PC-3 (cell line): Measurements from ENCODE around the gene JAML.

ENCODE experiments used
- EZH2 ChIP-seq: fragments of 300-600 bp; sonication (generic); IDR thresholded peaks from one replicate; pipeline ENCODE4 v1.6.1; 2017; ENCODE audit warnings: antibody characterized with exemption, mild to moderate bottlenecking, low read length; ENCODE audit not compliant: unreplicated experiment
- TF ChIP-seq, protein P1 (sequence below): fragments of 300-600 bp; sonication (generic); conservative IDR thresholded peaks from 2 replicates; pipeline ENCODE4 v1.5.1; 2017; ENCODE audit warnings: antibody characterized with exemption, low read depth, mild to moderate bottlenecking, low read length

DNA sequence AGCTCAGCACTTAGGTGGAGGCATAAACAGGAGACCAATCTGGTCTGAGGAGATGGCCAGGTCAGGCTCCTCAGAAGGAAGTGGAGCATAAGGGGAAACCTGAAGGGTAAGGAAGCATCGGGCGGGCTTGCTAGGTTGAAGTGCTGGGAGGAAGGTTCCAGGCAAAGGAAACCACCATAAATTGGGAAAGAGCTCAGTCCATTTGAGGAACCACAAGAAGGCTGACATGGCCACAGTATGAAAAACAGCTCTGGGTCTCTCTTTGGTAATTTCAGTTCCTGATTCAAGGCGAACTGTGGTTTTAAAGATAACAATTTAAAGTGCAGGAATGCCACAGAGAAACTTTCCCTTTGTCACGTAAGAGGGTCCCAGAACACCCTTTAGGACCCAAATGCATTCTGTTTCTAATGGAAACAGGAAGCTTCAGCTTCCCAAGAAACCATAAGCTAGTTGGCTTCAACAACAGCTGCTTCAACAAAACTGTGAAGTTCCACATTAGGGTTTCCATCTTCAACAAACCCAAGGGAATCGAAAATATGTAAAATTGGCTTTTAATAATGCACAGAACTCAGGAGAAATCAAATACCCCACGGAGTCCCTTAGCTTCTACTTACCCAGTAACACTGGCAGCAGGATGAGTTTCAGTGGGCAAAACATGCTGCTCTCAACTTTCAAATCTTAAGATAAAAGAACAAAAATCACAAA, 10.4 kb downstream of the JAML start:
- TF ChIP-seq, protein P1, sequence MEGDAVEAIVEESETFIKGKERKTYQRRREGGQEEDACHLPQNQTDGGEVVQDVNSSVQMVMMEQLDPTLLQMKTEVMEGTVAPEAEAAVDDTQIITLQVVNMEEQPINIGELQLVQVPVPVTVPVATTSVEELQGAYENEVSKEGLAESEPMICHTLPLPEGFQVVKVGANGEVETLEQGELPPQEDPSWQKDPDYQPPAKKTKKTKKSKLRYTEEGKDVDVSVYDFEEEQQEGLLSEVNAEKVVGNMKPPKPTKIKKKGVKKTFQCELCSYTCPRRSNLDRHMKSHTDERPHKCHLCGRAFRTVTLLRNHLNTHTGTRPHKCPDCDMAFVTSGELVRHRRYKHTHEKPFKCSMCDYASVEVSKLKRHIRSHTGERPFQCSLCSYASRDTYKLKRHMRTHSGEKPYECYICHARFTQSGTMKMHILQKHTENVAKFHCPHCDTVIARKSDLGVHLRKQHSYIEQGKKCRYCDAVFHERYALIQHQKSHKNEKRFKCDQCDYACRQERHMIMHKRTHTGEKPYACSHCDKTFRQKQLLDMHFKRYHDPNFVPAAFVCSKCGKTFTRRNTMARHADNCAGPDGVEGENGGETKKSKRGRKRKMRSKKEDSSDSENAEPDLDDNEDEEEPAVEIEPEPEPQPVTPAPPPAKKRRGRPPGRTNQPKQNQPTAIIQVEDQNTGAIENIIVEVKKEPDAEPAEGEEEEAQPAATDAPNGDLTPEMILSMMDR: no peak
- TF ChIP-seq EZH2: no peak
